HG03439 (cell line): ENCODE measurements around the gene TIMM44.
"Not testable (repeated sequence)": the region's sequence is repeated elsewhere in the genome, so short reads cannot be mapped to it uniquely, and the experiment has no call there.

Source experiments
- ATAC-seq: cut with Tn5 transposase; IDR thresholded peaks from one replicate; pipeline ENCODE4 v1.9.1; 2021; ENCODE audit warnings: mild to moderate bottlenecking, moderate library complexity; ENCODE audit not compliant: unreplicated experiment

The TIMM44 gene

DNA sequence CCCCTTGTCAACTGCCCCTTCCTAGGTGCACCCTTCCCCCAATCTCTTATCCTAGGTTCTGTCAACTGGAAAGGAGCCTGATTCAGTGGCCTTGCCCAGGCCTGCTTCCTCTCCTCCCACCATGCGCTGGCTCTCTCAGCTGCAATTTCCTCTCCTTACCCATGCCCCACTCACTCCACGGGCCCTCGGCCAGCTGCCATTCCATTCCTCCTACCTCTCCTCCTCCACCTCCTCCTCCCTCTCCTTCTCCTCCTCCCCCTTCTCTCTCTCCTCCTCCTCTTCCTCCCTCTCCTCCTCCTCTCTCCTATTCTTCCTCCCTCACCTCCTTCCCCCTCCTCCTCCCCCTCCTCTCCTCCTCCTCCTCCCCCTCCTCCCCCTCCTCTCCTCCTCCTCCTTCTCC is 9.6 kb upstream of the TIMM44 start:
- ATAC-seq, result no peak

DNA sequence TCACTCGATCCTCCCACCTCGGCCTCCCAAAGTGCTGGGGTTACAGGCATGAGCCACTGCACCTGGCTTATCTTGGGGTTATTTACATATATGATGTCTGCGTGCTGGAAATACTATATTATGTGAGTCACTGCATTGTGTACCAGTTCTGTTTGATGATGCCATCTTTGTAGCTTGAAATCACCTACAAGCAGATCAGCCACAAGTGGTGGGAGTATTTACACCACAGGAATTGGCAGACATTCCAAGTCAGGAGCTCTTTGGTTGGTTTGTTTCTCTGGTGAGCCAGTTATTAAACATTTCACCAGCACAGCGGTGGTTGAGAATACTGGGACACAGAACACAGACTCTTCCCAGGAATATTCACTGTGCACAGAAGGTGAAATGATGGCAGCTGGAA is 4.5 kb upstream of the TIMM44 start:
- ATAC-seq, result no peak

DNA sequence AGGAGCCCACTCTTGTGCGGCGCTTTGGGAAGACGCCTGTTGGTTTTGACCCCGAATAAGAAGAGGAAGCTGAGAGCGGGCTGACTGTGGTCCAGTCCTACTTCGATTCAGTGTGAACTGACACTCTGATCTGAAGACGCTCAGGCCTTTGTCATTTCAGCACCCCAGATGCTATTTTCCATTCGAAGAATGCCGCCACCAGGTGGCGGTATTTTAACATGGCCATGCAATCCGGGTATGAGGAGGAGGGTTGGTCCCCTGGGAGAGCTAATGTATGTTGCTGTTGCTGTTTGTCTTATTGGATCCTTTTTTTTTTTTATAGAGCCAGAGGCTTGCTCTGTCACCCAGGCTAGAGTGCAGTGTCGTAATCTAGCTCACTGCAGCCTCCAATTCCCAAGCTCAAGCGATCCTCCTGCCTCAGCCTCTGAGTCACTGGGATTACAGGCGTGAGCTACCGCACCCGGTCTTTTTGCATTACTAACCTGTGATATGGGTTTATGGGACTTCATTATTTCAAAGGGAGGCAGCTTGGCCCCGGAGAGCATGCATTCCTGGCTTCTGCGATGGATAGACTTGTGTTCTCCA is 803 bp upstream of the TIMM44 start:
- ATAC-seq, result peak; percentile 31

DNA sequence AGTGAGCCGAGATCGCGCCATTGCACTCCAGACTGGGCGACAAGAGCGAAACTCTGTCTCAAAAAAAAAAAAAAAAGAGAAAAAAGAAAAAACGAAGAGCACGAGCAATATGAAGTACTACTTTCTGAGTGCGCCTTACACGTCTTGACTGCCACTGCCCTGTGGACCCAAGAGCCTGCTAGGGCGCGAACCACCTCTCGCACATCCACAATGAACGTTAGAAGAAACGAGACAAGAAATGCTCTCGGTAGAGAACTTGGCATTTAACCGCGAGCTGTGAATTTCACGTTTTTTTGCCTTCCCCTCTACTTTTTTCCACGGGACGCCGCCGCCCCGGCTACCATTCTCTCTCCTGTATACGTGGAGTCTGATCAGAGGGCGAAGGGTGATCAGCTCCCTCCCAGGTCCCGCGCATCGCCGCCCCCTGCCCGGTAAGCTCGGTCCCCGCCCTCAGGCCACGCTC is 454 bp downstream of the TIMM44 start:
- ATAC-seq, result peak; percentile 10

DNA sequence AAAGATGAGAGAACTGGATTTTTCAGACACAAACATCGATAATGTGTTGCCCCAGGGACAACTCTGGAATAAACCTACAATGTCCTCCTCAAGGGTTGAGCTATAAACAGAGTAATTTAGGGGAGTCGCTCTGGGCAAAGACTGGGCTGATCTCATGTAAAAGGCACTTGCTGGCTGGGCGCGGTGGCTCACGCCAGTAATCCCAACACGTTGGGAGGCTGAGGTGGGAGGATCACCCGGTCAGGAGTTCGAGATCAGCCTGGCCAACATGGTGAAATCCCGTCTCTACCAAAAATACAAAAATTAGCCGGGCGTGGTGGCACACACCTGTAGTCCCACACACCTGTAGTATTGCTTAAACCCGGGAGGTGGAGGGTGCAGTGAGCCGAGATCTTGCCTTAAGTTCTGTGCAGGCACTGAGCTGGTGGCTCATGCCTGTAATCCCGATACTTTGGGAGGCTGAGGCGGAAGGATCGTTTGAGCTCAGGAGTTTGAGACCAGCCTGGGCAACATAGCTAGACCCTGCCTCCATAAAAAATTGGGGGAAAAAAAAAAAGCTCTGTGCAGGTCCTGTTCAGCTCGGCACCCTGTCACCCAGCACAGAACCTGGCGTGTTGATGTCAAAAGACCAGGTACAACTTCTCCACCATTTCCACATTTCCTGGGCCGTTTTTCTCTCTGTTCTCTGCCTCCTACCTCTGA is 1.4 kb downstream of the TIMM44 start:
- no peak for ATAC-seq

DNA sequence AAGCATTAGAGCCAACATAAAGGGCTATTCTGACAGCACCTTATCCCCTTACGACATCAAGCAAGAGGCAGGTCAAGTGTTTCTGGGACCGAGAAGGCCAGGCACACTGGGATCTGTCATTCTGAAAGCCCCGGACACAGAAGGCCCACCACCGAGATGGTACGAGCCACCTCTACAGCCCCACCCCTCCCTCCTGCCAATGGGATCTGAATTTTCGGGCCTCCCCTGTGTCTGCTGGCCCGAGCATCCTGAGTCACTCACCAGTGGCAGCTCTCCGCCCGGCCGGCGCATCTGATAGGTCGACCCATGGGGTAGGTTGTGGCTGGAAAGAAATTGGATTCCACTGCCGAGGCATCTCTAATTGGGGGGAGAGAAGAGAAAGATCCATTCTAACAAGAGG is 2.6 kb downstream of the TIMM44 start:
- ATAC-seq, result no peak

DNA sequence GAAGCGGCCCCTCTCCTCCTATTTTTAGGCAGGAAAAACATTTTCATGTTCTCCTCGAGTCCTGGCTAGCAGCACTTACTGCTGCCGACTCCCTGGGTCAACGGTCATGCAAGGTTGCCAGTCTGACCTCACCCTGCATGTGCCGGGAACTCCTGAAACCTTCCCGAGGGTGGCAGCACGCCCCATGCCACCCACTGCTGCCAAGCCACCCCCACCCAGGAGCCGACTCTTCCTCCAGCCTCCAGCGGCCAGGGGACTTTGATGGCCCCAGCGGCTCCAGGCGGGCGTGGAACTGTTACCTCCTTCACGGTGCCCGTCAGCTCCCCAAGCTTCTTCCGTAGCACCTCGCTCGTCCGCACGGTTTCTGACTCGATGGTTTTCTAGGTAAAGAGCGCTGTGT is 8.7 kb downstream of the TIMM44 start:
- no peak for ATAC-seq

DNA sequence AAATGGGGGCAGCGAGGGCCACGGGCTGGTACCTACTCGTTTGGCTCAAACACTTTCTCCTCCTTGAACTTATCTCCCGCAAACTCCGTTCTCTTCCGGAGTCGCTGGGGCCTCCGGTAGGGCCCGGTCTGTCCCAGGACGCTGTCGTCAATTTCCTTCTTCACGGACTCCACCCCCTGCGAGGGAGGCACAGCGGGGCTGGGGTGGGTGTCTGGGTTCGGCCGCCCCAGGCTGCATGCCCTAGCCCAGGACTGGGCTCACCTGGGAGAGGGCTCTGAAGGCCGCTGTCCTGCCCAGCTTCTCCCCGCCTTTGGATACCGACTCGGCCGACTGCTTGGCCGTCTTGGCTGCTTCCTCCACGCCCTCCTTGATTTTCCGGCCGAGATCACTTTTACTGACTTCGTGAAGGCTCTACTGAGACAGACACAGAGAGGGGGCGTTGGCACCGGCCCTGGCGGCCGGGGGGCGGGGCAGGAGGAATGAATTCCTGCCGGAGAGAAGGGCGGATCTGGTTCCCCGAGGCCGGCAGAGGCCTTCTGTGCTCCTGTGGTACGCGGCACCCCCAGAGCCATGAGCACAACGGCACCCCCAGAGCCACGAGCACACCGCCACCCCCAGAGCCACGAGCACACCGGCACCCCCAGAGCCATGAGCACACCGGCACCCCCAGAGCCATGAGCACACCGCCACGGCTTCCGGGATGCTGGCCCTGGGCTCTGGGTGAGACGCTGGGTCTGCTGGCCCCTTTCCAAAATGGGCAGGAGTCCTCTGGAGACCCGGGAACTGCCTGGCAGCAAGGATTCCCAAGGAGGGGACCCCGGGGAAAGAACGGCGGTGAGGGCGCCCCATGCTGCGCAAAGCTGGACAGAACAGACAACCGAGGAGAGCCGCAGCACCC is 9.4 kb downstream of the TIMM44 start:
- no peak for ATAC-seq

DNA sequence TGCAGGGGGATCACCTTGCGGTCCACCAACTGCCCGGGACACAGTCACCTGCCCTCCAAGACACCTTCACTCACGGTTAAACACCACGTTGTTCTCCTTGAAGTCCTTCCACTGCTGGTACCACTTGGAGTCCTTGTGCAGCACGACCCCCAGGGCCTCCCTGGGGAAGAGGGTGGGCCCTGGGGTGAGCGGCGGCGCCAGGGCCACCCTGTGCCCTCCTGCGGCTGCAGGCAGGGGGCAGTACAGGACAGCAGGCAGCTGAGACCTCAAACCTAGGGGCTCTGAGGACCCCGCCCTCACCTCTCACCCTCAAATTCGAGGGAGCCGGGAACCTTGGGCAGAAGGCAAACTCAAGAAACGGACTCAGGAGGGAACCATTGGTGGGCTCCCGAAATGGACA is 10.1 kb downstream of the TIMM44 start:
- ATAC-seq, result no peak

DNA sequence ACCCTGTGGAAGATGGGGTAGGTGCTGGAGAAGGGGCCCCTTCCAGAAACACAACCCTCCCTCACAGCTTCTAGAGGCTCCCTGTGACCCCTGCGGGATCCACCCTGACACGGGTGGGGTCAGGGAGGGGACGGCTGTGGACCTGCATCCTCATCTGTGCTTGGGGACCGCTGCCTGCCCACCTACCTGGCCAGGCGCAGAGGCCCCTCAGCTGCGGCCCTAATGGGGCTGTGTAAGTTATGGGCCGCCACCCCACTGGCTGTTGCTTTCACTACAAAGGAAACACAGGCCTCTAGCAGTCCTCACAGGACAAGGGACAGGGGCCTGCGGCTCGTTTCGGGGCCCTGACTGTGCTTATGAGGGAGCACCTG is 10.6 kb downstream of the TIMM44 start:
- no peak for ATAC-seq

DNA sequence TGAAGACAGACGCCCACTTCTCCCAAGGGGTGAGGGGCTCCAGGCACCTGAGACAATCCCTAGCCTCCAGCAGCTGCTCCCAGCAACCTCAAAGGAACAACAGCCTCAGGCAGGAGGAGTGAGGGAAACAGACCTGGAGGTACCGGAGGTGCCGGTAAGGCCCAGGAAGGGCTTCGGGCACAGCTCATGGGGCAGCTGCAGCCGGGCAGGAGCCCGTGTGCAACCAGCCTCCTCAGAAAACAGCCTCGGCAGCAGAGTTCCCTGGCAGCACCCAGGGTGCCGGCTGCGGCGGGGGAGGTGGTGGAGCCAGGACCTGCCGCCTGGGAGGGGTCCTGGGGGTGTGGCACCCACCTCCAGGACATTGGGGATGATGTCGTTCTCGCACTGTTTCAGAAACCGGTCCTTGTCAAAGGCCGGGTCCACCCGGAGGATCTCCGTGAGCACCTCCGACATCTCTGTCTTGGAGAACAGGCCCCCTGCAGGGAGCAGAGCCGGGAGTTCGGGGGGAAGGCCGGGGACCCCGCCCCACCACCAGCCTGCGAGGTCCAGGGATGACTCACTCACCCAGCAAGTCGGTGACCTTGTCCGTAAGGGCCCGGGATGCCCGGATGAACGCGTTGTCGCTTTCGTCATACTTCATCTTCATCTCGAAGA is 11.1 kb downstream of the TIMM44 start:
- ATAC-seq, result no peak

DNA sequence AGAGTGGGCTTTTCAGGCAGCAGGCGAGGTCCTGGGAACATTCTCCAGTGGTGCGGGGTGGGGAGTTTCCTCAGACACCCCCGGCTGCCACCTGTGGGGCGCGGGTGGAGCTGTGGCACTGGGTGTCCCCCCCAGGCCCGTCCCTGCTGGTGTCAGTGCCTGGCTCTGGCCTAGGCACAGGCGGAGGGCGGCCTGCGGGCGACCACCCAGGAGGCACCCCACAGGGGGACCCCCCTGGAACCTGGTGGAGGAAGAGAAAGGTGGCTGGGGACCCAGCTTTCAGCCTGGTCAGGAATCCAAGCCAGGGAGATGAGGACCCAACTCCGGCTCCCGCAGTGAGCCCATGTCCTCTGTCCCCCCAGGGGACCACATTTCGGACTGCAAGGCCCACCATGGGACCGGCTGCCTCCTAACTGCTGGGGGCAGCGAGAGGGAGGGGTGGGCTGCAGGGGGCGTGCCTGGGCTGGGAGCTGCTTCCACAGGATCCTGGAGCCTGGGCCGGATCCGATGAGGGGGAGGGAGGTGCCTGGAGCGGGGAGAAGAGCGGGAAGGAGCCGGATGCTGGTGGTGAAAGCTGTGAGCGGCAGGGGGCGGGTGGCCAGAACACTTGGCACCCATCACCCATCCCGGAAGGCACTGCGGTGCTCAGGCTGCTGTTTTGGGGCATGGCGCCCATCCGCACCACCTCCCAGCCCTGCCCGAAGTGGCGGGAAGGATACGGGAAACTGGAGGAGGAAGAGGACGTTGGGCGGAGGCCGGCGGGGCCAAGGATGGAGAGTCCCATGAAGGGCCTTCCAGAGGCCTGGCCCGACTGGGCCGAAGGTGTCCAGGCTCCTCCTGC is 12.0 kb downstream of the TIMM44 start:
- no peak for ATAC-seq

DNA sequence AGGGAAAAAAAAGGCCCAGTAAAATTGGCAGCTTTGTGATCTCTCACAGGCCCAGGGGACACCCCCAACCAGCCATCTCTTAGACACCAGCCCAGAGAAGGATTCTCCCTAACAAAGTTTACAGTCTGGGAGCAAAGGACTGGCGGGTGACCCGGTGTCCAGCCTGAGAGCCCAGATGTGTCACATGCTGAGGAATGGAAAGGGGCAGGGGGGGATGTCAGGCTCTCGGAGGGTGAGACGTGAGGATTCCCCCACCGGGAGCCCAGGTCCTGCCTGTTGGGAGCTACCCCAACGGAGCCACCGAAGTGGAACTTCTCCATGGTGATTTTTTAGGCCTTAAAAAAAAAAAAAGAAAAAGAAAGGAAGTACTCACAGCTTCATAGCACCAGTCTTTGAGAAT is 12.7 kb downstream of the TIMM44 start:
- ATAC-seq, result no peak

DNA sequence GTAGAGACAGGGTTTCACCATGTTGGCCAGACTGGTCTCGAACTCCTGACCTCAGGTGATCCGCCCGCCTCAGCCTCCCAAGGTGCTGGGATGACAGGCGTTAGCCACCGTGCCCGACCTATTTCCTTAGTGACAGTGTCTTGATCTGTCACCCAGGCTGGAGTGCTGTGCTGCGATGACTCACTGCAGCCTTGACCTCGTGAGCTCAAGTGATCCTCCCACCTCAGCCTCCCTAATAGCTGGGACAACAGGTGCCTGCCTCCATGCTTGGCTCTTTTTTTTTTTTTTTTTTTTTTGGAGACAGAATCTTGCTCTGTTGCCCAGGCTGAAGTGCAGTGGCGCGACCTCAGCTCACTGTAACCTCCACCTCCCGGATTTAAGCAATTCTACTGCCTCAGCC is 13.4 kb downstream of the TIMM44 start:
- not testable (repeated sequence) for ATAC-seq

DNA sequence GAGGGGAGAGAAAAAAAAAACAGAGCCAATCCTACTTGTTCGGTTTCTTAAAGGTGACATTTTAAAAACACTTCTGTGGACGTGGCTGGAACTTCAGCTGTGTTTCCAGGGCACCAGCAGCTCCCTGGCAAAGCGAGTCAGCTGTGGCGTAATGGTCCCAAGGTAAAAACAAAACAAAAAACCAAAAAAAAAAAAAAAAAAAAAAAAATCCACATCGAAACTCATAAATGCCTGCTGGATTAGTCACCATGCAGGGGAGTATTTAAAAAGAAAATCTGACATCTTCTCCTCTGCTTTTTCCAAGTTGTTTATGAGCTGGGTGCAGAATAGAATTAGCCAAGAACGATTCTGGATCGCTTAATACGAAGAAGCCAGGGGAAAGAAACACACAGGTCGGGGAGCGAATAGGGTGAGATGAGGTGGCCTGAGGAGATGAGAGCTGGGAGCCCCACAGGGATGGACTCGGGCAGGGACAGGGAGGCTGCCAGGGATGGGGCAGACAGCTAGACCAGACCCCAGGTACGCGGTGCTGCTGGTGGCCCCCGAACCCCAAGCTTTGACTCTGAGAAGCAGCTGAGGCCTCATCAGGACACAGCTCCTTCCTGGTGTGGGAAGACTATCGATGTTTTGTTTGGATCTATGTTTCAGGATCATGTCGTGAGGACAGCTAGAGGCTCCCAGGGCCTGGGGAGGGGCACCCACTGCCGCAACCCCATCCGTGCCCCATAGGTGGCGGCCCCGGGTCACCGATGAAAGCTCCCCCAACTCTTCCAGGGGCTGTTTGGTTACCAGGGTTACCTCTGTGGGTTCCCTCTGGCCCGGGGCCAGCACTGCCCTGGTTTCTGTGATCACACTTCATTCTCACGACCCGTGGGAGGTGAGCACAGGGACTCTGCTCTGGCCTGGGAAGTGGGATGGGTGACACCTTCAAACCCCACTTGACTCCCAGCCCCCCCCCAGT is 14.4 kb downstream of the TIMM44 start:
- ATAC-seq, result no peak

DNA sequence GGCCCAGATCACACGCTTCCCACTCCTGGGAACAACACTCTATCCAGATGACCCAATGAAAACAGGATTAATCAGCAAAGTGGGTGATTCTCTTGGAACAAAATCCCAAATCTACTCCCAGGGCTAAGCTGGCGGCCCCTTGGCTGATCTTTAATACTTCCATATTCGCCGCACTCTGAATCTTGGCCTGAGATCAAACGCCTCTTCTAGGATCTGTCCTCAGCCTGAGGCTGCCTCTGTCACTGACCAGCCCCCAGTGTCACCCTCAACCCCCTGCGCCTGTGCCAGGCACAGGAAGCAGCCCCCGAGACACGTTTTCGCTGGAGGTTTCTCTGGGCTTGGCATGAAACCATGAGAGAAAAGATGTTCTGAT is 15.1 kb downstream of the TIMM44 start:
- ATAC-seq, result no peak

DNA sequence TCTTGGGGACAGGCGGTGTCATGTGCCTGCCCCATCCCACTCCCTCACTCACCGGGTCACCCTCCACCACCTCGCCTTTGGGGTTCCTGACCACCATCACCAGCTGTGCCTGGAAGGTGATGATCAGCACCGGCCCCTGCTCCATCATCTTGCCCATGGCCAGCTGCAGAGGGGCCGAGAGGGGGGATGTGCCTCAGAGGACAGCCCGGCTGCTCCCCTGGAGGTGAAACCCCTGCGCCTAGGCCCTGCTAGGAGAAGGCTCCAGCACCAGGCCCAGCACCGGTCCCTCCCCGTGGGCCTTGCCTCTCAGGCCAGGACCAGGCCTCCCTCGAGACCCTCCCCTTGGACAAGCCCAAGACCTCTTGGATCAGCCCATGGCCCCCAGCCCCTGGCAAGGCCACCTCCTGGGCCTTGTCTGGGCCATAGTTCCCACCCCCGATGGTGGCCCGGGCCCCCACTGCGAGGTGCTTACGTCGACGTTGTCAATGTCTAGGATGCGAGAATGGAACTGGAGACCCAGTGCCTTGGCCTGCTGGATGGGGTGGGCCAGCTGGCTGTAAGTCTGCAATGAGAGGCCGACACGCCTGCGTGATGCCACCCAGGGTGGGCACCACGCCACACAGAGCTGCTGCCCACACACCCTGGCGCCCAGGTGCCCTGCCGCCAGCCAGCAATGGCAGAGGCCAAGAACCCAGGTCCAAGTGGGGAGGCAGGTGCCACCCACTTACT is 15.7 kb downstream of the TIMM44 start:
- ATAC-seq, result no peak

DNA sequence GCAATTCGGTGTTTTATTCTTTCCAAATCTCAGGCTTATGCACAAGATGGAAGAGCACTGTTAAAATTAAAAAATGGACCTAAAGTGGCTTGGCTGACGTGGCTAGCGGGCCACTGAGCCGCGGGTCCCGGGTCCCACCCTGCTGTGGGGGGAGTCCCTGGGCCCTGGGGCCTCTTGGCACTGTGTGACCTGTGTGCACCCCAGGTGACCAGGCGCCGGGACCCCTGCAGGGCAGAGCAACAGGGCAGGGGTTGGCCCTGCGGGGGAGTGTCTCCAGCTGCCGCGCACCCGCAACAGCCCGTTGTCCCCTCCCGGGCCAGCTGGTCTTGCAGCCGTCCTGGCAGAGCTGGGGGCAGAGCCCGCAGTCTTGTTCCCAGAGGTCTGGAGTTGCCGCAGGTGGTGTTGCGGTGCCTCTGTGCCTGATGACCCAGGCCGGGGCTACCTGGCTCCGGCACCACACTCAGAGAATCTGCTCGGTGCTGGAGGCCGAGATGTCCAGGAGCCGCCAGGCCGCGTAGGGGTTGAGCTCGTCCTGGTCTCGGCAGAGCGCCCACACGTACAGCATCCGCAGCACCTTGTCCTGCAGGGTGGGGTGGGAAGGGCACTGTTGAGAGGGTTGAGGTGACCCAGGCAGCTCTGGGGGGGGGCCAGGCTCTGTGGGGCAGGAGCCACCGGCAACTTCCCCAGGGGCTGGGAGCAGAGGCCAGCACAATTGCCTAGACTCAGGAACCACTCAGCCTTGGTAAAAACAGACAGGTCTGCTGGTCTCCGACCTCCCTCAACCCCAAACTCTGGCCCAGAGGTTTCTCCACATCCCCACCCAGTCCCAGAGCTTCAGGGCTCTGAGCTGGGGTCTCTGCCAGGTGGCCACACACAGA is 16.5 kb downstream of the TIMM44 start:
- ATAC-seq, result no peak
